IPS DF 19.7 (cell line): ENCODE data around the gene CYP2C18.
"Not testable (repeated sequence)": the region's sequence is repeated elsewhere in the genome, so short reads cannot be mapped to it uniquely, and the experiment has no call there.

Experiments
- DNase-seq: peaks from one replicate; pipeline ENCODE4 v3.0.0-alpha.2; 2013; ENCODE audit warnings: low read depth, low spot score

Gene CYP2C18

DNA sequence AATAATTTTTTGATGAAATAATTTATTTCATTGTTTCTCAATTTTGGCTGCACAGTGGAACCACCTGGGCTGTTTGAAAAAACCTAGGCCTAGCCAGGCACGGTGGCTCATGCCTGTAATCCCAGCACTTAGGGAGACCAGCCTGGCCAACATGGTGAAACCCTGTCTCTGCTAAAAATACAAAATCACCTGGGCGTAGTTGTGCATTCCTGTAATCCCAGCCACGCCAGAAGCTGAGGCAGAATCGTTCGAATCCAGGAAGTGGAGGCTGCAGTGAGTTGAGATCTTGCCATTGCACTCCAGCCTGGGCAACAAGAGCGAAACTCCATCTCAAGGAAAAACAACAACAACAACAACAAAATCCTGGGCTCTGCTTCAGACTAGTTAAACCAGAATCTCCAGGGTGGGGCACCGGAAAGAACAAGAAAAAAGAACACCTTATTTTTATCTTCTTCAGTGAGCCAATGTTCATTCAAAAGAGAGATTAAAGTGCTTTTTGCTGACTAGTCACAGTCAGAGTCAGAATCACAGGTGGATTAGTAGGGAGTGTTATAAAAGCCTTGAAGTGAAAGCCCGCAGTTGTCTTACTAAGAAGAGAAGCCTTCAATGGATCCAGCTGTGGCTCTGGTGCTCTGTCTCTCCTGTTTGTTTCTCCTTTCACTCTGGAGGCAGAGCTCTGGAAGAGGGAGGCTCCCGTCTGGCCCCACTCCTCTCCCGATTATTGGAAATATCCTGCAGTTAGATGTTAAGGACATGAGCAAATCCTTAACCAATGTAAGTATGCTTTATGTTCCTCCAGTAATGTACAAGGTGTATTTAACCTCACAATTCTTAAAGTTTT, at the start of gene CYP2C18:
Gene CYP2C18 (plus strand): TSS at position 516 of the 841 bp plus-strand sequence. CDS start 91 bp downstream, at position 607.
- DNase-seq = no peak

DNA sequence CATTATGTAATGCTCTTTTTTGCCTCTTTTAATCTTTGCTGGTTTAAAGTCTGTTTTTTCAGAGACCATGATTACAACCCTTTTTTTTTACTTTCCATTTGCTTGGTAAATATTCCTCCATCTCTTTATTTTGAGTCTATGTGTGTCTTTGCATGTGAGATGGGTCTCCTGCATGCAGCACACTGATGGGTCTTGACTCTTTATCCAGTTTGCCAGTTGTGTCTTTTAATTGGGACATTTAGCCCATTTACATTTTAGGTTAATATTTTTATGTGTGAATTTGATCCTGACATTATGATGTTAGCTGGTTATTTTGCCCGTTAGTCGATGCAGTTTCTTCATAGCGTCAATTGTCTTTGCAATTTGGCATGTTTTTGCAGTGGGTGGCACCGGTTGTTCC, 45.4 kb upstream of the CYP2C18 start:
- not testable (repeated sequence) for DNase-seq

DNA sequence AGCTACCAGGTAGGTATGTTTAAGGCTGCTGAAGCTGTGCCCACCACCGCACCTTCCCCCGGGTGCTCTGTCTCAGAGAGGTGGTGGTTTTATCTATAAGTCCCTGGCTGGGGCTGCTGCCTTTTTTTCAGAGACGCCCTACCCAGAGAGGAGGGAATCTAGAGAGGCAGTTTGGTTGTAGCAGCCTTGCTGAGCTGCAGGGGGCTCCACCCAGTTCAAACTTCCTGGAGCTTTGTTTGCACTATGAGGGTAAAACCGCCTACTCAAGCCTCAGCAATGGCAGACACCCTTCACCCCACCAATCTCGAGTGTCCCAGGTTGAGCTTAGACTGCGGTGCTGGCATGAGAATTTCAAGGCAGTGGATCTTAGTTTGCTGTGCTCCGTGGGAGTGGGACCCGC, 43.6 kb upstream of the CYP2C18 start:
- peak; percentile 25 for DNase-seq

DNA sequence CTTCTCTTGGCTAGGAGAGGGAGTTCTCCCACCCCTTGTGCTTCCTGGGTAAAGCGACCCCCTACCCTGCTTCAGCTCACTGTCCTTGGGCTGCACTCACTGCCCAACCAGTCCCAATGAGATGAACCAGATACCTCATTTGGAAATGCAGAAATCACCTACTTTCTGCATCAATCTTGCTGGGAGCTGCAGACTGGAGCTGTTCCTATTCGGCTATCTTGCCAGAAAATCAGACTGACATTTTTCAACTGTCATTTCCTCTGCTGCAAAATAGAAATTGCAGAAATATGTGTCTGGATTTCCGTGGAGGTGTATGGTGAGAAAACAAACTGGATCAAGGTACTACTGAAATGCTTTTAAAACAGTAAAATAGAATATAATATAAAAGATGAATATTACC, 43.0 kb upstream of the CYP2C18 start:
- no peak for DNase-seq

DNA sequence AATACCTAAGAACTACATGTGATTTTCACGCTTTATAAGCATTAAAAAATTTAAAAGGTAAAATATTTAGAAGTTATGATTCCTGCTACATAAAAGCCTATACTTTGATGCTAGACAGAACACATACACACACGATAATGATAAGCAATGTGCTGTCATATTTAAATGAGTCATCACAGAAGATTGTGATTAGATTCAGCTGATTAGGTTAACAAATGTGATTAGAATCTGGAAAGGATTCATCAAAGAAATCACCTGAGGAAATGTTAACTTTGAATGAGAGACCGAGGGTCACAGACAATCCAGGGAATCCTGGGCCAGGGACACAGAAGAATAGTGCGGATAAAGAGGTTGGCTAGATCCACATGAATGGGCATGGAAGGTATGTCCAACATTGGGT, 42.0 kb upstream of the CYP2C18 start:
- DNase-seq = no peak

DNA sequence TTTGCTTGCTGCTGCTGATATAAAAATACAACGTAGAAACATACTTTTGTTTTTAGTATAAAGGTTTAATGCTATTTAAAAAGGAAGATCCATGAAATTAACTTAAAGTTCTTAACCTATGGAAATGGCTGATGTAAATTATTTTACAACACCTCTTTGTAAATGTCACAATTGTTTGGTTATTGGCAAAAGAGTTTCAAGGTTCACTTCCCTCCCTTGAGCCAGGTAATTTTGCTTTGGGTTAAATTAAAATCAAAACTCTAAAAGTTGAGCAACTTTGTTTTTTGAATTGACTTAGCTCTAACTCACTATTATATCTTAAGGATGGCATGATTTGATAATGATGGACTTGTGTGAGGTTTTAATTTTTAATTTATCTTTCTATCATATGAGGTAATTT, 39.2 kb upstream of the CYP2C18 start:
- no peak for DNase-seq

DNA sequence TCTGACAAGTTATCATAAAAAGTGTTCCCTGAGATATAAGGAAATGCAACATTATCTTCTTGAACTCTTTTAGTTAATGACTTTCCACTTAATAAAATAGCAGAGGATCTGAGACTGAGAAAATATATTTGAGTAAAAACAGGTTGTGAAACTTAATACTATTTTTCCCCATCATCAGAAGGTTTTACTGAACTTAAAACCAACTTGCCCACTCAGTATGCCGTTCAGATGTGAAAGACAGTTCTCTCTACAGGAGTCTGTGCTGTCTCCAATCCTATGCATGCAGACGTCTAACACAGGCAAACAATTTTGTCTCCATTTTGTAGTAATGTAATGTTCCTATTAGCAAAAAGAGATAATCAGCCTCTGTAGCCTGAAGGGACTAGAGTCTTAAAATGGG, 38.2 kb upstream of the CYP2C18 start:
- DNase-seq = no peak

DNA sequence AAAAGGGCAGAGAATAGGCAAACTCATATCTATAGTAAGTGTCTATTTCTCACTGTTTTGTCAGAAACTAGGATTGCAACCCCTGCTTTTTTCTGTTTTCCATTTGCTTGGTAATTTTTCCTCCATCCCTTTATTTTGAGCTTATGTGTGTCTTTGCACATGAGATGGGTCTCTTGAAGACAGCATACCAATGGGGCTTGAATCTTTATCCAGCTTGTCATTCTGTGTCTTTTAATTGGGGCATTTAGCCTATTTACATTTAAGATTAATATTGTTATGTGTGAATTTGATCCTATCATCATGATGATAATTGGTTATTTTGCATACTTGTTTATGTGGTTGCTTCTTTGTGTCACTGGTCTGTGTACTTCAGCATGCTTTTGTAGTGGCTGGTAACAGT, 28.3 kb upstream of the CYP2C18 start:
- not testable (repeated sequence) for DNase-seq

DNA sequence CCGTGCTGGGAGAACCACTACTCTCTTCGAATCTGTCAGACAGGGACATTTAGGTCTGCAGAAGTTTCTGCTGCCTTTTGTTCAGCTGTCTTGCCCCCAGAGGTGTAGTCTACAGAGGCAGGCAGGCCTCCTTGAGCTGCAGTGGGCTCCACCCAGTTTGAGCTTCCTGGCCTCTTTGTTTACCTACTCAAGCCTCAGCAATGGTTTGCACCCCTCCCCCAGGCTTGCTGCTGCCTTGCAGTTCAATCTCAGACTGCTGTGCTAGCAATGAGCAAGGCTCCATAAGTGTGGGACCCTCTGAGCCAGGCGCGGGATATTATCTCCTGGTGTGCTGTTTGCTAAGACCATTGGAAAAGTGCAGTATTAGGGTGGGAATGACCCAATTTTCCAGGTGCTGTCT, 20.5 kb upstream of the CYP2C18 start:
- not testable (repeated sequence) for DNase-seq

DNA sequence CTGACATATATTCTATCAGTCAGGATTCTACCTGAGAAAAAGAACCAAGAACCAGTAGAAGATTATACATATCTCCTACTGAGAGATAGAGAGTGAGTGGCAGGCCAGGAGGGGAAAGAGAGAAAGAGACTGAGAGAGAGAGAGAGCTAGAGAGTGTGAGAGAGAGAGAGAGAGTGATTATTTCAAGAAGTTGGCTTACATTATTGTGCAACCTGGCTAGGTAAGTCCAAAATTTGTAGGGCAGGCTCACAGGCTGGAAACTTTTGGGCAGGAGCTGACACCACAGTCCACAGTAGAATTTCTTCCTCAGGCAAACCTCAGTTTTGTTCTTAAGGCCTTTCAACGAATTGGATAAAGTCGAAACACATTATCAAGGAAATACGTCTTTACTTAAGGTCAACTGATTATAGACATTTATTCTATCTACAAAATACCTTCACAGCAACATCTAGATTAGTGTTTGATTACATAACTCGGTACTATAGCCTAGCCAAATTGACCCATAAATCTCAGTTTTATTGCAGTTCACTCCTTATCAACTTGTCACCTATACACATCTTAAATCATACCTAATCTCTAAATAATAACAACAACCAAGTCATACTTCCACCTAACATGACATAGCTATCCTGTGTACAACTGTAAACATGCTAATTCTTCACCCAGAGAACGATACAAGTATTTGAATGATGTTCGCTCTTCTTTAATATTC, 17.0 kb upstream of the CYP2C18 start:
- DNase-seq = no peak

DNA sequence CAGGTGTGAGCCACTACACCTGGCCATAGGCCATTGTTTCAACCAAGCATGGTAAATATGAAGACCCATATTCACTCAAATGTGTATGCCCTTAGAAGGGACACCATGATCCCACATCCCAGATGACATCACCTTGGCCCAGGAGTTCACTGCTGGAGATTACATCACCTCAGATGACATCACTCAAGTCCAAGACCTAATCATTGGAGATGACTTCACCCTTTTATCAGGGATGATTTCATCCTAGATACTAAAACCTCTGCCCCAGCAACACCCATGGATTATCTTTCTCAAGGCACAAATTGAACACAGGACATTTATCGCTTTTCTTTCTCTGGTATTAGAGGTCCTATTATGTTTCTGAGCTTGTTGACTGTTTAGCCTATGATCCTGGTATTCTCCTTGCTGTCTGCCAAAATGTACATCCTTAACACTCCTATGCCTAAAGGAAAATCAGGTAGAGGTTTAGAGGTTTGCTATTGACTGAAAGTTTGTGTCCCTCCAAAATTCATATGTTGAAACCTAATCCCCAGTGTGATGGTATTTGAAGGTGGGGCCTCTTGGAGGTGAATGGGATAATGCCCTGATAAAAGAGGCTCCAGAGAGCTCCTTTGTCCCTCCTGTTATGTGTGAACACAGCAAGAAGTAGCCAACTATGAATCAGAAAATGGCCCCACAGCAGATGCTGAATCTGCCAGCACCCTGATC, 9.8 kb upstream of the CYP2C18 start:
- DNase-seq = no peak

DNA sequence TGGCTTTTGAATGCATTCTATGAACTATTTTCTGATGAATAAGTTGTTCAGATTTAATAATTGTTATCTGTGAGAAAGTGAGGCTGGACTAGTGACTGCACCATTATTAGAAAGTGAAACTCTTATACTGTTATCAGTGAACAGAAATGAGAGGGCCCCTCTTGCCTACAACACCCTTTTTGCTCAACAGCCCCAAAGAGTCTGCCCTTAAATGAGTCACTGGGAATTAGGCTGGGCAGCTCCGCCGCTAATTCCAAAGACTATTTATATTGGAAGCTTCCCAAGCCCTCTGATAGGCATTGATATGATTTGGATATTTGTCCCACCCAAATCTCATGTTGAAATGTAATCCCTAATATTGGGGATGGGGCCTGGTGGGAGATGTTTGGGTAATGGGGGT, 7.0 kb upstream of the CYP2C18 start:
- no peak for DNase-seq

DNA sequence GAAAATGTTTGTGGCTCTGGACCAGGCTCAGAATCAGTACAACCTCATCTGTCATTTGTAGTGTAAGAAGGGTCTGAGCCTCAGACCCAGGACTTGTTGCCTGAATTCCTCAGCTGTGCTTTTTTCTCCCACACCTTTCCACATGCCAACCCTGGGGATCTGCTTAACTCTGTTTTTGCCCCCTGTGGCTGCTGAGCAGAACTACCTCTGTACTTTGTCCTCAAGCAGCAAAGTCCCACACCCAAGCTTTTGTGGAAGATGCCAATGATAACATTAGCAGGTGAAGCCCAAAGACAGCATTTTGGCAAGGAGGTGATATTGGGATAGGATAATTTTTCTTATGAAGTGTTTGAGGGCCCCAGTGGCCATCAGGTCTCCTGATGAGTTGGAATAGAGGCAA, 5.8 kb upstream of the CYP2C18 start:
- DNase-seq = peak; percentile 28

DNA sequence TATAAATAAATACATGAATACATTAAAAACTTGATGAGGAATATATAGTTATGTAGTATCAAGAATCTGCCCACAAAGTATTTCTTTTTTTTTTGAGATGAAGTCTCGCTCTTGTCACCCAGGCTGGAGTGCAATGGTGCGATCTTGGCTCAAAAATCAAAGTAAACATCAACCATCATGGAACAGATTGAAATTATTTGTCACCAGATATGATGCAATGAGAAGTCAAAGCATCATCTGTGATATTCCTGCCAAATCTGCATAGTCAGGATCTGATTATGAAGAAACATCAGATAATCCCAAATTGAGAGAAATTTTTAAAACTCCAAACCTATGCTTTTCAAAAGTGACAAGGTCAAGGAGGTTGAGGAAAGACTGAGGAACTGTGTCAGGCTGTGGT, 5.1 kb upstream of the CYP2C18 start:
- no peak for DNase-seq

DNA sequence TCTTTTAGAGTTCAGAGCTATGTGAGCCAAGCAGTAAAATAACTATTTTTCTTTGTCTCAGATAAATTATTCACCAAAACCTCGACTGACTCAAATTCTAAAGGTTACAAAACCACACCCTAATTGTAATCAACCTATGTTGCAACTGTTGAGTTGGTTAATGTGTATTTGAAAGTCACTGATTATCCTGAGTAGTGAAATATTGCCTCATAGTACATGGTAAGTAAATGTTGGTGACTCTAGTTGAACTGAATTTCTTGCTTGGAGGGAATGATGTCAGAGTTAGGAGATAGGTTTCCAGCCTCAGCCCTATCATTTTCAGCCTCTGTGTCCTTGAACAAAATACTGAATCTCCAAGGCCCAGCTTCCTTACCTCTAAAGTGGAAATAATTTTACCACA, 3.0 kb upstream of the CYP2C18 start:
- no peak for DNase-seq

DNA sequence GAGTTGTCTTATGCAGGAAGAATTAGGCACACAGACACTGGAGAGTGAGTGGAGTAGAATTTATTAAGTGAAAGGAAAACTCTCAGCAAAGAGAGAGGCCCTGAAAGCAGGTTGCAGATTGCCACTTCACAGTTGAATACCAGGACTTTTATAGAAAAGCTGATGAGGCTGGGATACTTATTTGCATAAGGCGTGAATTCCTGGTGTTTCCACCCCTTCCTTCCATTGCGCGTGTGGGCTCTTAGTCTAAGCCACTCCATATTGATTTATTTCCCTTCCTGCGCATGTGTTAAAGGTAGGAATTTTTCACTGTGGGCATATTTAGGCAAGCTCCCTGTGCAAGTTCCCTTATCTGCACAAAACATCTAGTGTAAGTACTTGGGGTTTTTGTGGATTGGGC, 893 bp upstream of the CYP2C18 start:
- not testable (repeated sequence) for DNase-seq

DNA sequence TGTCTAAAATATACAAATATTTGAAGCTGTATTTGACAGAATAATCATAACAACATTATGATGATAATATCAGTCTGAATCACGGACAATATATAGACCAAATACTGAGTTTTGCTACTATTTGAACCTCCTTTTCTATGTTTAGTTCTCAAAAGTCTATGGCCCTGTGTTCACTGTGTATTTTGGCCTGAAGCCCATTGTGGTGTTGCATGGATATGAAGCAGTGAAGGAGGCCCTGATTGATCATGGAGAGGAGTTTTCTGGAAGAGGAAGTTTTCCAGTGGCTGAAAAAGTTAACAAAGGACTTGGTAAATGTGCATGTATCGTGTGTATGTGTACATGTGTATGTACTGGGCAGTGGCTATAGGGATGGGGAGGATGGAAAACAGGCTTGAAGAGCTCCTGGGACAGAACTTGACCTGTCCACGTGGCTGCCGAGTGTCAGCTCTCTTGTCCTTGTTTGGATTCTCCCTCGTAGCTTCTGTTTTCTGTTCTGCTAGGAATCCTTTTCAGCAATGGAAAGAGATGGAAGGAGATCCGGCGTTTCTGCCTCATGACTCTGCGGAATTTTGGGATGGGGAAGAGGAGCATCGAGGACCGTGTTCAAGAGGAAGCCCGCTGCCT, 4.2 kb downstream of the CYP2C18 start:
- DNase-seq = no peak

DNA sequence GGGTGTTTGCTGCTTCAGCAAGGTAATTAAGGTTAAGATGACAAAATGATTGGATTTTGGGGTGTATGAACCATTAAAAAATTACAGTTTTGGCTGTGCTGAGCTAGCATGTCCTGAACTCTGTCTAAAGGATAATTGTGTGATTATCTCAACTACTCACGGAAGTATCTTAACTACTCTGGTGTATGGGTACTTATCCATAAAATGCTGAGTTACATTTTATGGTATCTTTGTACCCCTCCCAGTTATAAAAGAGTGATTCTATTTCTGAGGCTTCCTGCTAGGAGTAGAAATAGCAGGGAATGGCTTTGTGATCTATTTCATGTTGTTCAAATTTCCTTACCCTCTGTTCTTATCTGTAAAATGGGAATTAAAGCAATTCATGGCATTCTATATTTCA, 22.6 kb downstream of the CYP2C18 start:
- DNase-seq = no peak

DNA sequence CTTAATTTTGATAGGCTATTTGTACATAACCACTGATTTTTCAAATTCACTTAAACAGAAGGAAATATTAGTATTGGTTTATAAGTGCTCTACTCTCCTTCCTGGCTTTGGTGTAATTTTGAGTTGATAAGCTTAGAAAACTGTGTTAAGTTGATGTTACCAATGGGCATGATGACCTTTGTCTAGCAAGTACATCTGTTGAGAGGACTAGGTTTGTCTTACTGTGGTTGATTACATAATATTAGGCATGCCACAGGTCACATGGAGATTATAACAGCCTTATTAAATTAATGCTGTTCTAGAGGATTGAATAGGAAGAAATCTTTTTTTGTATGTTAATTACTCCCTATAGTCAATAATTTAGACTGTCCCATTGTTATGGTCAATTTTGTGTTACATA, 27.0 kb downstream of the CYP2C18 start:
- DNase-seq = no peak

DNA sequence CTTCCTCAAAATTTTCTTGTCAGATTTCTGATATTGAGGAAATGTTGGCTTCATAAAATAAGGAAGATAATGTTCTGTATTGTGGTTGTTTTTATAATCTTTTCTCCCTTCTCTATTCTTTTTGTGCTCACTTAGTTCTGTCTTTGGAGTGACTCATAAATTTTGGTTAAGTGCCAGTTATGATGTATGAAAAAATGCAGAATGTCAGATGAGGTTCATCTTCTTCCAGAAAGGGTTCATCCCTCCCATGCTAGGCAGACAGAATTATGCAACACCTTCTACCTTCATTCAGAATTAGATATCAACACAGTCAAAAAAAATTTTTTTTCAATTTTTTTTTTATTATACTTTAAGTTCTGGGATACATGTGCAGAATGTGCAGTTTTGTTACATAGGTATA, 42.3 kb downstream of the CYP2C18 start:
- DNase-seq = no peak

DNA sequence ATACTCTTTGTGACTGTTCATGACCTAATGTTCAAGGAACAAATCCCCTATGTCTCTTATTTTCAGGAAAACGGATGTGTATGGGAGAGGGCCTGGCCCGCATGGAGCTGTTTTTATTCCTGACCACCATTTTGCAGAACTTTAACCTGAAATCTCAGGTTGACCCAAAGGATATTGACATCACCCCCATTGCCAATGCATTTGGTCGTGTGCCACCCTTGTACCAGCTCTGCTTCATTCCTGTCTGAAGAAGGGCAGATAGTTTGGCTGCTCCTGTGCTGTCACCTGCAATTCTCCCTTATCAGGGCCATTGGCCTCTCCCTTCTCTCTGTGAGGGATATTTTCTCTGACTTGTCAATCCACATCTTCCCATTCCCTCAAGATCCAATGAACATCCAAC, 51.7 kb downstream of the CYP2C18 start:
- no peak for DNase-seq

DNA sequence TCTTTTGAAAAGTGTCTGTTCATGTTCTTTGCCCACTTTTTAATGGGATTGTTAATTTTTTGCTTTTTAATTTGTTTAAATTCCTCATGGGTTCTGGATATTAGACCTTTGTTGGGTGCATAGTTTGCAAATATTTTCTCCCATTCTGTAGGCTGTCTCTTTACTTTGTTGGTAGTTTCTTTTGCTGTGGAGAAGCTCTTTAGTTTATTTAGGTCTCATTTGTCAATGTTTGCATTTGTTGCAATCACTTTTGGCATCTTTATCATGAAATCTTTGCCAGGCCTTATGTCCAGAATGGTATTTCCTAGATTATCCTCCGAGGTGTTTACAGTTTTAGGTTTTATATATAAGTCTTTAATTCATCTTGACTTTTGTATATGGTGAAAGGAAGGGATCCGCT, 55.1 kb downstream of the CYP2C18 start:
- DNase-seq = no peak
